Uterus (tissue), 4 donors: ENCODE results near the gene TCF4. TPM values are rescaled to one million over a fixed set of nuclear protein-coding genes. Genes with fewer than 3 reads are reported as not detected.

ENCODE experiments used
- DNase-seq, 2 donors: peaks; one replicate each; pipeline ENCODE4 v3.0.0-alpha.2; 2019 to 2020
- H3K27ac ChIP-seq, 2 donors: fragments of 200-600 bp; sonication (generic); 1 replicate in 1 of 2; 2 replicates in 1 of 2; pipeline ENCODE4 v1.5.1; 2016 to 2018
- H3K27me3 ChIP-seq, 2 donors: fragments of 200-600 bp; sonication (generic); one replicate each; pipeline ENCODE4 v1.5.1; 2018 to 2019; ENCODE audit warnings: control low read depth in 1 of 2
- H3K36me3 ChIP-seq, 2 donors: fragments of 200-600 bp; sonication (generic); one replicate each; pipeline ENCODE4 v1.5.1; 2019; ENCODE audit warnings: control low read depth in 1 of 2
- H3K4me1 ChIP-seq, 2 donors: fragments of 200-600 bp; sonication (generic); one replicate each; pipeline ENCODE4 v1.5.1; 2018 to 2019; ENCODE audit warnings: control low read depth in 1 of 2
- H3K4me3 ChIP-seq, 2 donors: fragments of 200-600 bp; sonication (generic); 1 replicate in 1 of 2; 2 replicates in 1 of 2; pipeline ENCODE4 v1.5.1; 2018 to 2019; ENCODE audit warnings: mild to moderate bottlenecking in 1 of 2
- H3K9me3 ChIP-seq, 2 donors: fragments of 200-600 bp; sonication (generic); one replicate each; pipeline ENCODE4 v1.5.1; 2019; ENCODE audit warnings: control low read depth in 1 of 2
- CTCF ChIP-seq, 4 experiments: fragments of 200-600 bp in 2 of 4; fragments of 450-650 bp in 2 of 4; sonication (generic) in 2 of 4; IDR thresholded peaks; one replicate each; pipeline ENCODE4 v1.5.1; 2016 to 2019; ENCODE audit warnings: antibody characterized with exemption in 4 of 4, mild to moderate bottlenecking in 2 of 4, moderate library complexity in 1 of 4
- POLR2A ChIP-seq, 2 donors: fragments of 450-650 bp; IDR thresholded peaks; one replicate each; pipeline ENCODE4 v1.6.1; 2016; ENCODE audit warnings: antibody characterized with exemption in 2 of 2, mild to moderate bottlenecking in 1 of 2, moderate library complexity in 1 of 2
- intact Hi-C: fragments of 100-400 bp; cut with DNase I; formaldehyde crosslinking; loops from one replicate; pipeline ENCODE4 v1.15.1; 2023; ENCODE audit warnings: low total_unique reads
- total RNA-seq, 4 donors: library from RNA; depleted of rRNA in 3 of 4; stranded (reverse); fragments of >200 nt in 3 of 4; gene quantifications; one replicate each; pipeline versions ENCODE4 v1.1.0 to v1.2.4, GENCODE V29; 2014 to 2023
- donor health status: DM: yes; HTN: yes; CAD: no.

The TCF4 gene
- total RNA-seq, 4 donors from 2014 or later, result 123 to 514 (median 163) TPM

DNA sequence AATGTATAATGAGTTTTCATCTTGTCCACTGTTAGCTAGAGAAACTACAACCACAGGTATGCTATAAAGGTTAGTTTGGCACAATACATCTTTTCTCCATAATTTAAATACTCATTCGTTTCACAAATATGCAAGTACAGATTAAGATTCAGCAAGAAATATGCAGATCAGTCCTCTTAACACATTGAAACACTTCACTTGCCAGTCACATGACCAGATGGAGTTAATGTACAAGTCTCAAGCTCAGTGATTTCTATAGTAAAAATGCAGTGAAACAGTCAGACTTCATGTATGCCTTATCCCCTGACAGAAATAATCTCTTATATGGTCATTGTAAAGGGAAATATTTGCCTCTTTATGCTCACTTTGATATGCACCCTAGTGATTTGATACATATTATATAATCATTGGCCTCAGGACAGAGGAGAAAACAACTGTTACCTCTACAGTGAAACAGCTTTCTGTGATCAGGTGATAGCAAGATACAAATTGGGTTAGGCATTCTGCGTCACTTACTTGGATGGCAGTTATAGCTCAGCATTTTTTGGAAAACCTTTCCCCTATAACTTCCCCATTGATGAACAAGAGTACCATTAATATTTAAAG, 104.6 kb downstream of the TCF4 start:
- H3K36me3 ChIP-seq, result no peaks in the 10 kb centered on the region
- DNase-seq, result no peak
- no peaks in the 10 kb centered on the region for H3K9me3 ChIP-seq
- no peaks in the 10 kb centered on the region for H3K4me1 ChIP-seq
- no peak overlapping the region for H3K27ac ChIP-seq
- TF ChIP-seq POLR2A (IDR thresholded peaks at IDR 0.05) (no peak), CTCF (IDR thresholded peaks at IDR 0.05) (no peak)
- H3K27me3 ChIP-seq, result no peaks in the 10 kb centered on the region
- H3K4me3 ChIP-seq, result no peak overlapping the region
- intact Hi-C loops, result no loop called here

- Histone ChIP-seq H3K27me3 (no peaks in the 10 kb centered on the region), H3K4me1 (no peaks in the 10 kb centered on the region), H3K36me3 (no peaks in the 10 kb centered on the region), H3K9me3 (no peaks in the 10 kb centered on the region), H3K4me3 (no peak overlapping the region), H3K27ac (peak overlapping the region; percentile 7 to 11)
- no peak for DNase-seq
- TF ChIP-seq CTCF (IDR thresholded peaks at IDR 0.05) (no peak), POLR2A (IDR thresholded peaks at IDR 0.05) (no peak)
- intact Hi-C loops, result no loop called here
These were observed 108.2 kb downstream of the TCF4 start for GRCh38 chr18:55479656-55480420.

- Histone ChIP-seq H3K36me3 (no peaks in the 10 kb centered on the region), H3K27ac (peak overlapping the region; percentile 81 to 92), H3K27me3 (no peaks in the 10 kb centered on the region), H3K4me3 (peak overlapping the region; percentile 39 to 44), H3K4me1 (no peaks in the 10 kb centered on the region), H3K9me3 (no peaks in the 10 kb centered on the region)
- DNase-seq, result peak in 1 of 2 donors; percentile 42
- TF ChIP-seq CTCF (IDR thresholded peaks at IDR 0.05), result no peak
- no peak for TF ChIP-seq POLR2A (IDR thresholded peaks at IDR 0.05)
- intact Hi-C loops, result no loop called here
These were observed 110.0 kb downstream of the TCF4 start for GRCh38 chr18:55477860-55478581.

GRCh38 chr18:55477499-55477859, 110.5 kb downstream of the TCF4 start:
- intact Hi-C loops, result no loop called here
- Histone ChIP-seq H3K4me1 (no peaks in the 10 kb centered on the region), H3K27me3 (no peaks in the 10 kb centered on the region), H3K4me3 (peak overlapping the region; percentile 39 to 44), H3K27ac (peak overlapping the region; percentile 81 to 92), H3K9me3 (no peaks in the 10 kb centered on the region), H3K36me3 (no peaks in the 10 kb centered on the region)
- no peak for TF ChIP-seq POLR2A (IDR thresholded peaks at IDR 0.05)
- TF ChIP-seq CTCF (IDR thresholded peaks at IDR 0.05), result peak in 1 of 4 experiments; percentile 12
- DNase-seq, result peak in 1 of 2 donors; percentile 31

- intact Hi-C loops, result no loop called here
These were observed 112.1 kb downstream of the TCF4 start for GRCh38 chr18:55475916-55476315.

More at GRCh38 chr18:55475916-55476315, 112.1 kb downstream of the TCF4 start:
- Histone ChIP-seq H3K9me3 (no peaks in the 10 kb centered on the region), H3K36me3 (no peaks in the 10 kb centered on the region), H3K4me1 (no peaks in the 10 kb centered on the region), H3K27me3 (no peaks in the 10 kb centered on the region), H3K27ac (peak overlapping the region; percentile 81 to 92), H3K4me3 (no peak overlapping the region)
- DNase-seq, result no peak
- TF ChIP-seq POLR2A (IDR thresholded peaks at IDR 0.05) (no peak), CTCF (IDR thresholded peaks at IDR 0.05) (no peak)
